Right cardiac atrium (tissue), 5 donors: ENCODE measurements around the gene RNF121. TPM values are rescaled to one million over a fixed set of nuclear protein-coding genes. Genes with fewer than 3 reads are reported as not detected.

Experiments used
- ATAC-seq, 2 donors: fragments of 200-7000 bp; cut with Tn5 transposase; one replicate each; pipeline versions ENCODE4 v1.8.0 to v1.9.1; 2020; ENCODE audit warnings: moderate library complexity in 2 of 2, mild to moderate bottlenecking in 1 of 2
- DNase-seq, 3 donors: peaks; one replicate each; pipeline ENCODE4 v3.0.0-alpha.2; 2020
- H3K27ac ChIP-seq: one replicate; pipeline ENCODE4 v1.5.1; 2013; ENCODE audit warnings: mild to moderate bottlenecking, low read length, control low read depth, moderate library complexity
- H3K27me3 ChIP-seq: one replicate; pipeline ENCODE4 v1.6.1; 2013; ENCODE audit not compliant: control insufficient read depth, insufficient read depth
- H3K4me1 ChIP-seq: one replicate; pipeline ENCODE4 v1.6.1; 2013; ENCODE audit warnings: low read length; ENCODE audit not compliant: control insufficient read depth, insufficient read depth
- H3K4me3 ChIP-seq: one replicate; pipeline ENCODE4 v1.5.1; 2013; ENCODE audit warnings: low read length, control low read depth
- H3K9me3 ChIP-seq: one replicate; pipeline ENCODE4 v1.6.1; 2013; ENCODE audit warnings: low read length; ENCODE audit not compliant: control insufficient read depth
- WGBS: extraction: QIAGEN DNeasy Blood & Tissue Kit; methylation state at CpG from one replicate; pipeline ENCODE4 v1.1.7; 2013; 5-methylcytosine and 5-hydroxymethylcytosine counted together
- intact Hi-C, 4 donors: fragments of 100-400 bp; cut with DNase I; formaldehyde crosslinking; loops; one replicate each; pipeline versions ENCODE4 v1.11.0 to v1.14.0; 2022 to 2023
- polyA plus RNA-seq: library from polyadenylated mRNA; stranded (reverse); fragments of 200-250 nt; gene quantifications from one replicate; pipeline ENCODE4 v1.2.3, GENCODE V29; 2013
- total RNA-seq, 4 donors: library from RNA; stranded (reverse); fragmentation: NEBNext Ultra II Directional; extraction: Animal tissue kit (Norgen Biotek cat#: 25700); gene quantifications; one replicate each; pipeline ENCODE4 v1.2.1, GENCODE V29; 2021
- donor health status: healthy with polysubstance abuse.
- donor health status: DM: no; HTN: yes; CAD: no.
- donor health status: DM: no; HTN: no; CAD: no.
- donor health status: DM: no; HTN: yes; CAD: no; lungs with severe emphysema.
- donor health status: DM: yes; HTN: yes; CAD: no.

RNF121 gene
- total and polyA plus RNA-seq, 5 donors = 12.2 to 26.8 (median 21.8) TPM

- intact Hi-C loops = loop anchor here in 1 of 4 donors (5.0 kb wide), 1 partner anchor 69 kb away; no protein-coding TSS in a partner anchor
- Histone ChIP-seq H3K27ac (no peak overlapping the region), H3K4me1 (peaks cover 4% of the 10 kb centered on the region), H3K27me3 (no peaks in the 10 kb centered on the region), H3K9me3 (no peaks in the 10 kb centered on the region), H3K4me3 (no peak overlapping the region)
- ATAC-seq = no peak
- 76% methylated on average over 4 of the region's 4 CpGs for WGBS
- no peak for DNase-seq
Measured at GRCh38 chr11:72023335-72023734, 94.5 kb downstream of the RNF121 start.

- peaks cover 4% of the 10 kb centered on the region for H3K4me1 ChIP-seq
- intact Hi-C loops = loop anchor here (2.0 to 5.0 kb wide), 2 partner anchors 67 to 68 kb away; no protein-coding TSS in a partner anchor
- no peak overlapping the region for H3K27ac ChIP-seq
- ATAC-seq (no peak), DNase-seq (no peak)
- H3K27me3 ChIP-seq = no peaks in the 10 kb centered on the region
- no peaks in the 10 kb centered on the region for H3K9me3 ChIP-seq
- 35% methylated on average over 5 of the region's 5 CpGs for WGBS
- H3K4me3 ChIP-seq = no peak overlapping the region
Measured at GRCh38 chr11:72024069-72024754, 95.4 kb downstream of the RNF121 start.

- no peaks in the 10 kb centered on the region for H3K27me3 ChIP-seq
- DNase-seq (no peak), ATAC-seq (no peak)
- no peaks in the 10 kb centered on the region for H3K9me3 ChIP-seq
- H3K4me1 ChIP-seq = peaks cover 4% of the 10 kb centered on the region
- intact Hi-C loops = loop anchor here in 1 of 4 donors (5.0 kb wide), 1 partner anchor 56 kb away; the partner anchor contains the start of genes LRRC51 and NUMA1
- WGBS = 49% methylated on average over 1 of the region's 1 CpG
- no peak overlapping the region for H3K27ac ChIP-seq
- H3K4me3 ChIP-seq = no peak overlapping the region
Measured at GRCh38 chr11:72026090-72026489, 97.2 kb downstream of the RNF121 start.

- H3K27ac ChIP-seq = no peak overlapping the region
- H3K27me3 ChIP-seq = no peaks in the 10 kb centered on the region
- no peak for ATAC-seq
- intact Hi-C loops = no loop called here
- no peak overlapping the region for H3K4me3 ChIP-seq
- 33% methylated on average over 1 of the region's 1 CpG for WGBS
- no peaks in the 10 kb centered on the region for H3K9me3 ChIP-seq
- no peak for DNase-seq
- H3K4me1 ChIP-seq = peaks cover 1% of the 10 kb centered on the region
Measured at GRCh38 chr11:72030472-72031045, 101.7 kb downstream of the RNF121 start.

- ATAC-seq = no peak
- WGBS = 46% methylated on average over 3 of the region's 3 CpGs
Measured at GRCh38 chr11:72036687-72037086, 107.8 kb downstream of the RNF121 start.

GRCh38 chr11:72037554-72038311 is 108.9 kb downstream of the RNF121 start:
- DNase-seq (peak; percentile 61 to 85 (median 79)), ATAC-seq (peak in 1 of 2 donors; percentile 7)
- intact Hi-C loops = no loop called here
- H3K4me3 ChIP-seq = peak overlapping the region; percentile 59
- no peaks in the 10 kb centered on the region for H3K27me3 ChIP-seq
- peaks cover 13% of the 10 kb centered on the region for H3K4me1 ChIP-seq
- no peaks in the 10 kb centered on the region for H3K9me3 ChIP-seq
- WGBS = 38% methylated on average over 4 of the region's 4 CpGs
- peak overlapping the region; percentile 91 for H3K27ac ChIP-seq

More at GRCh38 chr11:72036687-72037086, 107.8 kb downstream of the RNF121 start:
- no peak for DNase-seq
- H3K4me3 ChIP-seq = no peak overlapping the region
- no peaks in the 10 kb centered on the region for H3K27me3 ChIP-seq
- H3K4me1 ChIP-seq = peaks cover 13% of the 10 kb centered on the region
- peak overlapping the region; percentile 22 for H3K27ac ChIP-seq
- no peaks in the 10 kb centered on the region for H3K9me3 ChIP-seq
- intact Hi-C loops = no loop called here

- Histone ChIP-seq H3K27ac (peak overlapping the region; percentile 91), H3K9me3 (no peaks in the 10 kb centered on the region), H3K4me1 (peaks cover 13% of the 10 kb centered on the region), H3K4me3 (peak overlapping the region; percentile 59), H3K27me3 (no peaks in the 10 kb centered on the region)
- DNase-seq = peak; percentile 67 to 87 (median 83)
- 5% methylated on average over 2 of the region's 2 CpGs for WGBS
- ATAC-seq = peak; percentile 69 to 78
- intact Hi-C loops = no loop called here
Measured at GRCh38 chr11:72038491-72038890, 109.6 kb downstream of the RNF121 start.

- peaks cover 13% of the 10 kb centered on the region for H3K4me1 ChIP-seq
Measured at GRCh38 chr11:72039031-72039855, 110.4 kb downstream of the RNF121 start.

GRCh38 chr11:72039856-72040401 is 111.1 kb downstream of the RNF121 start:
- intact Hi-C loops = loop anchor here in 2 of 4 donors (5.0 kb wide), 2 partner anchors 37 to 42 kb away; partner anchors contain the start of genes LRRC51 (in 1 of the 2) and NUMA1 (in 1 of the 2)
- ATAC-seq (no peak), DNase-seq (no peak)
- Histone ChIP-seq H3K4me1 (peaks cover 13% of the 10 kb centered on the region), H3K27ac (peak overlapping the region; percentile 91), H3K27me3 (no peaks in the 10 kb centered on the region), H3K4me3 (peak overlapping the region; percentile 59), H3K9me3 (no peaks in the 10 kb centered on the region)
- WGBS = 3% methylated on average over 6 of the region's 6 CpGs

More at GRCh38 chr11:72039031-72039855, 110.4 kb downstream of the RNF121 start:
- H3K4me3 ChIP-seq = peak overlapping the region; percentile 59
- H3K27me3 ChIP-seq = no peaks in the 10 kb centered on the region
- 12% methylated on average over 5 of the region's 5 CpGs for WGBS
- peak overlapping the region; percentile 91 for H3K27ac ChIP-seq
- ATAC-seq (no peak), DNase-seq (peak in 2 of 3 donors; percentile 70 to 76)
- intact Hi-C loops = no loop called here
- H3K9me3 ChIP-seq = no peaks in the 10 kb centered on the region
